RPMI8226 (cell line): ENCODE results near the gene ETNPPL.
A peak's percentile ranks its signal among the peaks of the same experiment; 100 is the strongest.

Experiments
- DNase-seq: peaks from one replicate; pipeline ENCODE4 v3.0.0-alpha.2; 2015

Gene ETNPPL

GRCh38 chr4:108762559-108763225 is at the start of gene ETNPPL:
TSS of gene ETNPPL (minus strand) at chr4:108763053. CDS start at chr4:108762898, 155 bp downstream.
- DNase-seq: no peak

- no peak for DNase-seq
Observed at GRCh38 chr4:108811486-108811885, 48.6 kb upstream of the ETNPPL start.

- DNase-seq: no peak
Observed at GRCh38 chr4:108810087-108810486, 47.2 kb upstream of the ETNPPL start.

- no peak for DNase-seq
Observed at GRCh38 chr4:108804648-108805273, 41.9 kb upstream of the ETNPPL start.

GRCh38 chr4:108799306-108799705 is 36.5 kb upstream of the ETNPPL start:
- DNase-seq: no peak

- no peak for DNase-seq
Observed at GRCh38 chr4:108796173-108796572, 33.3 kb upstream of the ETNPPL start.

- DNase-seq: no peak
Observed at GRCh38 chr4:108795733-108796132, 32.9 kb upstream of the ETNPPL start.

- no peak for DNase-seq
Observed at GRCh38 chr4:108794136-108794535, 31.3 kb upstream of the ETNPPL start.

- DNase-seq: no peak
Observed at GRCh38 chr4:108793415-108793814, 30.6 kb upstream of the ETNPPL start.

GRCh38 chr4:108788731-108789130 is 25.9 kb upstream of the ETNPPL start:
- DNase-seq: no peak

- no peak for DNase-seq
Observed at GRCh38 chr4:108787724-108788123, 24.9 kb upstream of the ETNPPL start.

GRCh38 chr4:108787106-108787505 is 24.3 kb upstream of the ETNPPL start:
- DNase-seq: no peak

GRCh38 chr4:108786351-108786750 is 23.5 kb upstream of the ETNPPL start:
- DNase-seq: no peak

- no peak for DNase-seq
Observed at GRCh38 chr4:108783665-108784463, 21.0 kb upstream of the ETNPPL start.

GRCh38 chr4:108779958-108780357 is 17.1 kb upstream of the ETNPPL start:
- no peak for DNase-seq

GRCh38 chr4:108777388-108777787 is 14.5 kb upstream of the ETNPPL start:
- DNase-seq: no peak

- no peak for DNase-seq
Observed at GRCh38 chr4:108775921-108776320, 13.1 kb upstream of the ETNPPL start.

GRCh38 chr4:108774809-108775530 is 12.1 kb upstream of the ETNPPL start:
- peak; percentile 8 for DNase-seq

GRCh38 chr4:108772402-108772801 is 9.5 kb upstream of the ETNPPL start:
- DNase-seq: no peak

GRCh38 chr4:108766058-108766457 is 3.2 kb upstream of the ETNPPL start:
- DNase-seq: no peak

GRCh38 chr4:108763986-108764385 is 1.1 kb upstream of the ETNPPL start:
- no peak for DNase-seq

GRCh38 chr4:108763226-108763593 is 357 bp upstream of the ETNPPL start:
- DNase-seq: no peak

- DNase-seq: no peak
Observed at GRCh38 chr4:108758498-108758897, 4.4 kb downstream of the ETNPPL start.
